Nucleus accumbens (tissue), 56 donors: ENCODE measurements around the gene RRP8.

Experiments
- DNase-seq, 56 donors: peaks; one replicate each; lab custom pipeline; 2025; lab: John Stamatoyannopoulos, UW

The RRP8 gene

DNA sequence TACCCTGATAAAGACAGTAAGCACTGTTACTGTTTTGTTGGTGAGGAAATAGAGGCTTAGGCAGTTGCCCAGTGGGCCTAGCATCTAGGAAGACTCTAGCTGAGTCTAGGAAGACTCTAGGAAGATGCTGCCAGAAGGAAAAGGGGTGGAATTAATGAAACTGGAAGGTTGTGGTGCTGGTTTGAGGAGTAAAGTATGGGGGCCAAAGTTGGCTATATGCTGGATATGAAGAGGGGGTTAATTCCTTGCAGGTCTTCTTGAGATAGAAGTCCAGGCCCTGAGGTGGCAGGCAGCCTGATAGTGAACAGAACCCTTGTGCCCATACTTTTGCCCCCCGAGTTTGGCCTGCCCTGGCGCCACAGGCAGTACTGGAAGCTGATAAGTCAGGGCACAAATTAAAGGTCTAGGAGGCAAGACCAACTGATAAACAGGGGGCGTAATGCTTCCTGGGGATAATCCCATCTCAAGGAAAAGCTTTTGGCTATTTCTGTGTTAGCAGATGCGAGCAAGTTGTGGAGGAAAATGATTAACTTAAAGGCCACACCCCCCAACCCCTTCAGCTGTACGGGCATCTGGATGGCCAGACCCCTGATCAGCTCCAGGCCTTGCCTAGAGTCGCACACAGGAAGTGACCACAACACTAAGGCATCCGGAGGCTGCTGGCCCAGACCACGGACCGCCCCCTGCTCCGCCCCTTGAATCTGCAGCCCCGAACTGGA lies 3.2 kb upstream of the RRP8 start:
- DNase-seq, result peak in 54 of 56 donors; percentile 19 to 86 (median 64)

- no peak for DNase-seq
These were observed 1.4 kb upstream of the RRP8 start for GRCh38 chr11:6604790-6605189.

DNA sequence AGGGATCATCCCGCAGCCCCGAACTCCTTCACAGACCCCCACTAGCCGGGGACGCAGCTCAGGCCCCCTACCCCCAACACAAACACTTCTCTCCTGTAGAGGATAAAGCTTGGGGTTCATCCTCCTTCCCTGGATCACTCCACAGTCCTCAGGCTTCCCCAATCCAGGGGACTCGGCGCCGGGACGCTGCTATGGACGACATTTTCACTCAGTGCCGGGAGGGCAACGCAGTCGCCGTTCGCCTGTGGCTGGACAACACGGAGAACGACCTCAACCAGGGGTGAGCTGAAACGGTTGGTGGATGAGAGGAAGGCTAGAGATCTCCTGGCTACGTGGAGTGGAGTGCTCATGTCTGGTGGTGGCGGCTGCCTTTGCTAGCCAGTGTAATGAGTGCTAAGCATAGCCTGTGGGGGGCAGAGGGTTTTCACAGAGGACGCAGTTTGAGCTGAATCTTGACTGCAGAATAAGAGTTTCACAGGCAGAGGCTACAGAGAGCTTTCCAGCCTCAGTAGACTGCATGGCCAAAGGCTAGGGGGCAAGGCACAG lies 738 bp upstream of the RRP8 start:
- peak in 39 of 56 donors; percentile 26 to 70 (median 52) for DNase-seq

DNA sequence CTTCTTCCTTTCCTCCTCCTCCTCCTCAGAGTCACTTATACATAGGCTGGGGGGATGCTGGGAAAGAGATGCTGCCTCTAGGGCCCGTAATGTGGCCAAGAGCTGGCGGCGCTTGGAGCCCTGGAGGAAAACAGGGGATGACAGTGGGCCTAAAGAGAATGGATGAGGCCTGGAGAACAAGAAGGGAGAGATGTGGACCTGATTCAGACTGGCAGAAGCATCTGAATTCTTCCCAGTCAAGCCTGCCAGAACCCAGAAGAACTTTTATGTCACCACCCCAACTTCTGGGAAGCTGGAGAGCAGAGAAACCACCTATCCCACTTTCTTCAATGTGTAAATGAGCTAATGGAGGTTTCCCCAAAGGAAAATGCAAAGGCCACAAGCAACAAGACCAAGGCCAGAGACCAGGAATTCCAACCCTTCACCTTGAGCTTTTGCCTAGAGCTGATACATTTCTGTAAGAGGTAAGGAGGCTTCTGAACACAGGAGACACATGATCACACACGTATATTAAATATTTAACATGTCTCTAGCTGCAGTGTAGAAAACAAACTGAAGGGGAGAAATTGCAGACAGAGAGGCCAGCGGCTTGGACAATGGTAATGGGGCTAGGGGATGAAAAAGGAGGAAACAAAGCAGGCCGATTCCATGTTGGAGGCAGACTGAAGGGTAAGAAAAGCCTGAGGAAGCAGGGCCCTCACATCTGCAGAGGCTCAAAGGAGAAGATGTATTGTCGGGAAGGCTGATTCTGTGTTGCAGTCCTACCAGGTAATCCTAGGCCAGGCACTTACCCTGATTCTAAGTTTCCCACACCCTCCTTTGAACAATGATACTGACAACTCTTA lies 1.1 kb downstream of the RRP8 start:
- DNase-seq, result no peak

DNA sequence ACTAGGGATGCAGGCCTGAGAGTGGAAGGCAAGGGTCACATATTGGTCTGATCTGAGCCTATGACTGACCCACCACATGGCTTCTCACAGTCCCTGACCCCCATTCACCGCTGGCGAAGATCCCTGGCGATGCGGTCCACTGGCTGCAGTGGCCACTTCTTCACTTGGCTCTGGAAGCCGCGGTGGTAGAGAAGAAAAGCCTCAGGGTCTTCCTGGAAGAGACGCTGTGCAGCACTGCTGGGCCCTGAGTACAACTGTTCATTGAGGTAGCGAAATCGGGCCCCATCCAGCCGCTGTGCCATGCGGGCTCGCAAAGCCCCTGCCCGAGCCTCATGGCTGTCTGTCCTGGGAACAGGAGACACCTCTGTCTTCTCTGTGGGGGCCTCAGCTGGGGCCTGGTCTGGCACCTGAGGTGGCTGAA lies 2.4 kb downstream of the RRP8 start:
- no peak for DNase-seq

DNA sequence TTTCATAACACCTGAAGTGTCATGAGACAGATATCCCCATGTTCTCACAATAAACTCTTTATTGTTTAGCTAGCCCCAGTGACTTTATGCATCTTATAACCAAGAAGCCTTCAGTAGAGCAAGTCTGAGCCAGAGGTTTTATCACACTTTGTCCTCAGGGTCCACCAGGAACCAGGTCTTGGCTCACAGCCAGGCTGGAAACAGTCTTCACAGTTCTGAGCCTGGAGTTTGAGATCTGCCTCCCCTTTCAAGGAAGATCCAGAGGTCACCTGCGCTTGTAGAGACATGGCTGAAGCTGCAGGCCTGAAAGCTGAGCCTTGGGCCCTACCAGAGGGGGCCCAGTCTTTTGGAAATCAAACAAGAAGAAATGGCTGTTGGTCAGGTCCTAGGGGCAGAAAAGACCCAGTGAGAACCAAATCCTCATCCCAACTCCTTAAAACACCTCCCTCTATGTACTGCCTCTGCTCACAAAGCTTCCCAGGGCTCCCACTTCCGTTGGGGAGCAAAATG lies 3.5 kb downstream of the RRP8 start:
- DNase-seq, result no peak

DNA sequence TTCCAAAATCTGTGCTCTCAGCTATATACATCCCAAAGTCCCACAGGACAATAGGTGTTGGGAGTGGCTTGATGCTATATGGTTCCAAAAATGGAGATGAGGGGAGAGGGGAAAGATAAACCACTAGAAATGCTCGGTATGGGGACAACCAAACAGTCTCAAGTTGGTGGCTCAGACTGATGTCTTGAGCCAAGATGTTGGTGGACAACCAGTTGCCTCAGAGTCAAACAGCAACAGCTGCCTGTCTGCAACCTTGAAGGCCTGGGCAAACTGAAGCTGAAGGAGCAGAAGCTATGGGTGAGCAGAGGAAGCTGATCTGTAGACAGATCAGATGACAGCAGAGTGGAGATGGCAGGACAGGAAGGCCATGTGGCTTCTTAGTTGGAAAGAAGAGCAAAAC lies 4.0 kb downstream of the RRP8 start:
- DNase-seq, result no peak

- DNase-seq, result no peak
These were observed 4.9 kb downstream of the RRP8 start for GRCh38 chr11:6598555-6598954.

DNA sequence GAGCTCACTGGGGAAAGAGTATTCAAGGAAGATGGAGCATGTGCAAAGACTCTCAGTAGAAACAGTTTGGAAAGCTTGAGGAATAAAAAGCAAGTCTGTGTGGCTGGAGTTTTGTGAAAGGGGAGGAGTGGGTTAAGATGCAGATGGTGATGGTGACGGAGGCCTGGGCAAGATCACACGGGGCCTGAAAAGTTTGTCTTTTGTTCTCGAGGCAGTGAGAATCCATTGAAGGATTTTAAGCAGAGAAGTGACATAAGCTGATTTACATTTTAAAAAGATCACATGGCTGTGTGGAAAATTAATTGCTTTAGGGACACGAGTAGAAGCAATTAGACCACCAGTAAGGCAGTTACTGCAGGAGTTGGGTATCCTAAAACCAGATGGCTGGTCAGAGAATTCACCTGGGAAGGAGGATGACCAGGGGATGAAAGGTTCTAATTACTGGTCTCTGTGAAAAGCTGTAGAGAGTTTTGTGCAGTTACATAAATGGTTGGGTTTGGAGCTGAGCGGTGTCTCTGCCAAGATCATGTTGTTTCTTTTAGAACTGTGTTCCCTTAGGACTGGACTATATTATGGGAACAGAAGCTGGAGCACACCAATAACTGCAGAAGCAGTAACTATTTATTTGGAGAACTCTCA lies 7.1 kb downstream of the RRP8 start:
- peak in 15 of 56 donors; percentile 11 to 77 (median 43) for DNase-seq

GRCh38 chr11:6594142-6594768 lies 9.2 kb downstream of the RRP8 start:
- DNase-seq, result no peak

- DNase-seq, result no peak
These were observed 15.4 kb downstream of the RRP8 start for GRCh38 chr11:6588018-6588417.

GRCh38 chr11:6587360-6587953 lies 16.0 kb downstream of the RRP8 start:
- peak in 23 of 56 donors; percentile 15 to 69 (median 42) for DNase-seq

DNA sequence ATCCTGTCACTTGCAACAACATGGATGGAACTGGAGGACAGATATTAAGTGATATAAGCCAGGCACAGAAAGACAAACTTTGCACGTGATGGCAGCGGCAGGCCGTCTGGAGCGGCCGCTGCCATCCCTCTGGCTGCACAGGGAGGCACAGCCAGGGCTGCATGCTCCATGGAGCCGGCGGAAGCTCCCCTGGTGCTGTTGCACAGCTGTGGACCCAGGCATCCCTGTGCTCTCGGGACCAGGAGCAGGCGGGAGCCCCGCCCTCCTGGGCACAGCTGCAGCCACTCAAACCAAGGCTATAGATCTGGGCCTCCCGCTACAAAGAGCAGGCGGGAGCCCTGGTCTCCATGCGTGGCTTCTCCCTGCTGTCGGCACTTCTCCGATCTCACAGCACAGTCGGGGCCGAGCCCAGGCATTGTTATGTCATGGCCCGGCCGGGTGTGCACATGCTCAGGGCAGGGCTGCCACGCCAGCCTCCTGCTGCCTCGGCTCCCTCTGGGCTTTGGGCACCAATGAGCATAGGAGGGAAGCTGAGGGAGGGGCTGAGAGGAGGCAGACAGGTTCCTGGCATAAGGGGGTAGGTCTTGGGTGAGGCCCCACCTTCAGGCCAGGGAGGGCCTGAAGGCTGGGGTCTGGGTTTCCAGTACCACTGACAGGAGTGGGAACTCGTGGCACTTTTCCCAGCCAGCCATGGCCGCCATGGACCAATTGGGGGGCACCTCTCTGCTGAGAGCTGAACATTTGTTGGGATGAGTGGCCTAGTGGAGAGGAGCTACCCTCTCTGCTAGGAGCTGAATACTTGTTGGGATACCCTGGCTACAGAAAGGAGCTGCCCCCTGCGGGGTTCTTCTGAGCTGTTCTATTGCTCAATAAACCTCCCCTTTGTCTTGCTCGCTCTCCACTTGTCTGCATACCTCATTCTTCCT lies 16.7 kb downstream of the RRP8 start:
- DNase-seq, result peak in 20 of 56 donors; percentile 15 to 73 (median 36)

DNA sequence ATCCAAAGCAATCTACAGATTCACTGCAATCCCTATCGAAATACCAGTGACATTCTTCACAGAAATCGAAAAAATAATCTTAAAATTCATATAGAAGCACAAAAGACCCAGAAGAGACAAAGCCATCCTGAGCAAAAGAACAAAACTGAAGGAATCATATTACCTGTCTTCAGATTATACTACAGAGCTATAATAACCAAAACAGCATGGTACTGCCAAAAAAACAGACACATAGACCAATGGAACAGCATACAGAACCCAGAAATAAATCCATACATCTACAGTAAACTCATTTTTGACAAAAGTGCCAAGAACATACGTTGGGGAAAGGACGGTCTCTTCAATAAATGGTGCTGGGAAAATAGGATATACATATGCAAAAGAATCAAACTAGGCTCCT lies 18.9 kb downstream of the RRP8 start:
- no peak for DNase-seq

- DNase-seq, result no peak
These were observed 19.8 kb downstream of the RRP8 start for GRCh38 chr11:6583584-6583983.

DNA sequence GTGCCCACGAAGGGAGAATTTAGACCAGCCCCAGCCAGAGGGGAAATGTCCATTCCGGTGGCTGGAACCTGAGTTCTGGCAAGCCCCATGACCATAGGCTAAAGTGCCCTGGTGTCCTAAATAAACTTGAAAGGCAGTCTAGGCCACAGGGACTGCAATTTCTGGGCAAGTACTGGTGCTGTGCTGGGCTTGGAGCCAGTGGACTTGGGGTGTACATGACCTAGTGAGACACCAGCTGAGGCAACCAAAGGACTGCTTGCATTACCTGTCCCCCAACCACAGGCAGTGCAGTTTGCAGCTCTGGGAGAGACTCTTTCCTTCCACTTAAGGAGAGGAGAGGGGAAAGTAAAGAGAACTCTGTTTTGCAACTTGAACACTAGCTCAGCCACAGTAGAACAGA lies 23.7 kb downstream of the RRP8 start:
- DNase-seq, result peak in 2 of 56 donors; percentile 29 to 49

- DNase-seq, result no peak
These were observed 25.3 kb downstream of the RRP8 start for GRCh38 chr11:6578134-6578533.

GRCh38 chr11:6576471-6577373 lies 26.7 kb downstream of the RRP8 start:
- peak in 52 of 56 donors; percentile 30 to 94 (median 80) for DNase-seq
